ENCODE measurements around the gene ALAD.

Gene ALAD

DNA sequence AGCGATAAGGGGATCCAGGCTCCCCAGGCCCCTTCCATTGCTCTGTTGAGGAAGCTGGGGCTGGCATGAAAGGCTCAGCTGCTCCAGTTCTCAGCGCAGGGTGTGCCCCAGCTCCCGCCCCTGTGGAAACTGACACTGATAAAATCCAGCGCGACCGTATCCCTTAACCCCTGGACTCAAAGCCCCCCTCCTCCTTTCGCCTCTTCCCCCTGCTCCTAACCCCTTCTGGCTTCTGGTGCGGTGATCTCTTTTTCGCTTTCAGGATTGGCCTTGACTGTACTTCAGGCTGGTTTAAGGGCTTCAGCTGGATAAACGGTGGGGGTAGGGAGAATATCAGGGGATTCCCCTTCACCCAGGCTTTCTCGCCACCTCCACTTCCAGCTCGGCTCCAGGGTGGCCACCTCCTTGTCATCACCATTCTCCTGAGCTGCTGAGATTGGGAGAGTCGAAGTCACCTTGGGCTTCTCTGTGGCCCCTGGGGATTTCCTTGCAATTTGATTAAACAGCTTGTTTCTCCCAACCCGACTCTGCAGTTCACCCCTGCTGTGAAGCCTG is 50.9 kb downstream of the ALAD start:
- DNase-seq (ENCODE audit: low read depth) = no peak
- no peak for TF ChIP-seq CTCF (conservative IDR thresholded peaks at IDR 0.05; ENCODE audit: low read length)
- H3K4me3 ChIP-seq (ENCODE audit: low read length) = no peak overlapping the region

GRCh38 chr9:113349445-113350094 is 51.5 kb downstream of the ALAD start, which contains the start of gene BSPRY:
Gene BSPRY, plus strand, starts transcription at chr9:113349541. Its CDS starts 39 bp downstream, at chr9:113349580.
- no peak within 1 kb of the TSS for H3K4me3 ChIP-seq (ENCODE audit: low read length)
- TF ChIP-seq CTCF (conservative IDR thresholded peaks at IDR 0.05; ENCODE audit: low read length) = no peak
- DNase-seq (ENCODE audit: low read depth) = no peak

GRCh38 chr9:113349066-113349444 is 52.0 kb downstream of the ALAD start:
- DNase-seq (ENCODE audit: low read depth) = no peak
- H3K4me3 ChIP-seq (ENCODE audit: low read length) = no peak overlapping the region
- no peak for TF ChIP-seq CTCF (conservative IDR thresholded peaks at IDR 0.05; ENCODE audit: low read length)

DNA sequence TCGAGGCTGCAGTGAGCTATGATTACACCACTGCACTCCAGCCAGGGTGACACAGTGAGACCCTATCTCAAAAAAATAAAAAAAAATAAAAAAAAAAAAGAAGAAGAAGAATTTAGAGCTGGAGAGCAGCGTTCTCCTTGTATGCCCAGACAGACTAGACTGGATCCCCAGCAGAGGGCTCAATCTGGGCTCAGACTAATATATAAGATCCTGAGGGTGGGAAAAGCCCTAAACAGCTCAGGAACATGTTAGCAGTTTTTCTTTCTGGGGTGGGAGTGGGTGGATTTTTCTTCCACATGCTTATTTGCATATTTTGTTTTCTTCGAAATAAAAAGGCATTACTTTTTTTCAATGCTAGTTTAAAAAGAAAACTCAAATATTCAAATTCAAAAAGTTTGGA is 52.6 kb downstream of the ALAD start:
- H3K4me3 ChIP-seq (ENCODE audit: low read length) = no peak overlapping the region
- TF ChIP-seq CTCF (conservative IDR thresholded peaks at IDR 0.05; ENCODE audit: low read length) = no peak
- no peak for DNase-seq (ENCODE audit: low read depth)

- TF ChIP-seq CTCF (conservative IDR thresholded peaks at IDR 0.05; ENCODE audit: low read length) = no peak
- DNase-seq (ENCODE audit: low read depth) = no peak
- H3K4me3 ChIP-seq (ENCODE audit: low read length) = no peak overlapping the region
Measured at GRCh38 chr9:113345671-113346070, 55.4 kb downstream of the ALAD start.

DNA sequence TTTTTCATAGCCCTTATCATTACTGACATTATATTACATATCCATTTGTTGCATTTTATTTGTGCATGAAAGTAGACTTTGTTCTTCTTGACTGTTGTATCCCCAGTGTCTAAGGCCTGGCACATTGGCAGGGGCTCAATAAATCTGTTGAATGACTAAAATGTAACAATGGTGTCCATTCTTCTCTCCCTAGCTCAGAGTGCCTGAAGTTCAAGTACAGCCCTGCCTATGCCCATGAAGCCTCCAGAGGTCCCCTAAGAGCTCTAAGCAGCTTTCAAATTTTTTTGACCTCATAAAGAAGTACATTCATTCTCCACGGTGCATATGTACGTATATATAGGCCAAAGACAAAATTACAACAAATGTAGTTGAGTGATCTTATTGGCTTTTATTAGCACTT is 55.9 kb downstream of the ALAD start:
- DNase-seq (ENCODE audit: low read depth) = no peak
- H3K4me3 ChIP-seq (ENCODE audit: low read length) = no peak overlapping the region
- TF ChIP-seq CTCF (conservative IDR thresholded peaks at IDR 0.05; ENCODE audit: low read length) = no peak

DNA sequence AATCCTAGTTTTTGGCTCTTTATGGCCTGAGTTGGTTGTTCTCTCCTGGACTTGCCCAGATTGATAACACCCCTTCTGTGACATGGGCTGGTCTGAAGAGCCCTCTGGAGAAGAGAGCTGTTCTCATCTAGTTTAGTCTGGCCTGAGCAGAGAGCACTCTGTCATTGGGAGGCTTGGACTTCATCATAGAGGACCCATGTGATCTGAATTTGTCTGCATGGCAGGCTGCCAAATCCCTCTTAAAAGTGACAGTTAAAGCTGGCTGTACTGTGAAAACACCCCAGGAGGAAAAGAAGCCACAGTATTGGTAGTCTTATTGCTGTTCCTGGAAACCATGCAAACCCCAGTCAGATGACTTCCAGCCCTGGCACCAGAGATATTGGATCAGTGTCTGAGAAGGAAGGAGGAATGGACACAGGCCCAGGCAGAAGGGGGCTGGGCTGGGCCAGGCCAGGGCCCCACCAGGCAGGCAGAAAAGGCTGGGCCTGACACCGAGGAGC is 57.3 kb downstream of the ALAD start:
- no peak for TF ChIP-seq CTCF (conservative IDR thresholded peaks at IDR 0.05; ENCODE audit: low read length)
- no peak overlapping the region for H3K4me3 ChIP-seq (ENCODE audit: low read length)
- peak; percentile 35 for DNase-seq (ENCODE audit: low read depth)

Measured in AG10803 (cell line).